HEK293 (cell line): Measurements from ENCODE around the gene PRPF38A.

Experiments used
- ZNF23 ChIP-seq: fragments of 450-650 bp; formaldehyde crosslinking; IDR thresholded peaks from 2 replicates; pipeline ENCODE4 v1.5.1; 2016; ENCODE audit warnings: missing biosample characterization, missing genetic modification characterization, borderline replicate concordance
- ZNF274 ChIP-seq, 2 experiments: fragments of 200-500 bp in 1 of 2; fragments of 450-650 bp in 1 of 2; sonication (Bioruptor generic) in 1 of 2; formaldehyde crosslinking in 1 of 2; IDR thresholded peaks; 2 replicates each; pipeline versions ENCODE4 v1.5.1 to v1.6.1; 2014 to 2016; ENCODE audit warnings: borderline replicate concordance in 1 of 2, inconsistent platforms in 1 of 2, low read length in 1 of 2, missing biosample characterization in 1 of 2, missing genetic modification characterization in 1 of 2
- ZNF335 ChIP-seq: fragments of 450-650 bp; formaldehyde crosslinking; conservative IDR thresholded peaks from 2 replicates; pipeline ENCODE4 v1.5.1; 2016; ENCODE audit warnings: missing biosample characterization, missing genetic modification characterization
- ZNF501 ChIP-seq: fragments of 450-650 bp; formaldehyde crosslinking; IDR thresholded peaks from 2 replicates; pipeline ENCODE4 v1.5.1; 2016; ENCODE audit warnings: missing biosample characterization, missing genetic modification characterization
- ZNF561 ChIP-seq: fragments of 450-650 bp; IDR thresholded peaks from 2 replicates; pipeline ENCODE4 v1.5.1; 2018; ENCODE audit warnings: missing biosample characterization, missing genetic modification characterization, borderline replicate concordance
- ZNF623 ChIP-seq: fragments of 450-650 bp; formaldehyde crosslinking; IDR thresholded peaks from 2 replicates; pipeline ENCODE4 v1.5.1; 2016; ENCODE audit warnings: missing biosample characterization, missing genetic modification characterization
- ZNF692 ChIP-seq: fragments of 450-650 bp; formaldehyde crosslinking; IDR thresholded peaks from 2 replicates; pipeline ENCODE4 v1.5.1; 2016; ENCODE audit warnings: missing biosample characterization, missing genetic modification characterization
- ZNF747 ChIP-seq: fragments of 450-650 bp; formaldehyde crosslinking; IDR thresholded peaks from 2 replicates; pipeline ENCODE4 v1.5.1; 2016; ENCODE audit warnings: missing biosample characterization, missing genetic modification characterization
- TF ChIP-seq, protein P1 (sequence below): fragments of 450-650 bp; formaldehyde crosslinking; IDR thresholded peaks from 2 replicates; pipeline ENCODE4 v1.5.1; 2016; ENCODE audit warnings: missing biosample characterization, missing genetic modification characterization

GRCh38 chr1:52386458-52386857, 17.9 kb upstream of the PRPF38A start:
- TF ChIP-seq ZNF623 (tag by site-specific recombination) (no peak), ZNF501 (tag by site-specific recombination) (no peak), ZNF274 (IDR thresholded peaks at IDR 0.05; ENCODE audit: low read length) (no peak), ZNF274 (tag by site-specific recombination; IDR thresholded peaks at IDR 0.05; ENCODE audit: borderline replicate concordance) (no peak), ZNF692 (no peak), ZNF747 (no peak), ZNF23 (tag by site-specific recombination) (no peak), ZNF561 (tag by site-specific recombination) (no peak), ZNF335 (no peak)
- TF ChIP-seq, protein P1, sequence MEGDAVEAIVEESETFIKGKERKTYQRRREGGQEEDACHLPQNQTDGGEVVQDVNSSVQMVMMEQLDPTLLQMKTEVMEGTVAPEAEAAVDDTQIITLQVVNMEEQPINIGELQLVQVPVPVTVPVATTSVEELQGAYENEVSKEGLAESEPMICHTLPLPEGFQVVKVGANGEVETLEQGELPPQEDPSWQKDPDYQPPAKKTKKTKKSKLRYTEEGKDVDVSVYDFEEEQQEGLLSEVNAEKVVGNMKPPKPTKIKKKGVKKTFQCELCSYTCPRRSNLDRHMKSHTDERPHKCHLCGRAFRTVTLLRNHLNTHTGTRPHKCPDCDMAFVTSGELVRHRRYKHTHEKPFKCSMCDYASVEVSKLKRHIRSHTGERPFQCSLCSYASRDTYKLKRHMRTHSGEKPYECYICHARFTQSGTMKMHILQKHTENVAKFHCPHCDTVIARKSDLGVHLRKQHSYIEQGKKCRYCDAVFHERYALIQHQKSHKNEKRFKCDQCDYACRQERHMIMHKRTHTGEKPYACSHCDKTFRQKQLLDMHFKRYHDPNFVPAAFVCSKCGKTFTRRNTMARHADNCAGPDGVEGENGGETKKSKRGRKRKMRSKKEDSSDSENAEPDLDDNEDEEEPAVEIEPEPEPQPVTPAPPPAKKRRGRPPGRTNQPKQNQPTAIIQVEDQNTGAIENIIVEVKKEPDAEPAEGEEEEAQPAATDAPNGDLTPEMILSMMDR, result no peak
